SH-SY5Y (cell line): ENCODE measurements around the gene ARIH1.

Source experiments
- GATA2 ChIP-seq: IDR thresholded peaks from 2 replicates; pipeline ENCODE4 v1.6.1; 2011; ENCODE audit warnings: mild to moderate bottlenecking, low read depth, low read length
- GATA3 ChIP-seq: IDR thresholded peaks from 2 replicates; pipeline ENCODE4 v1.6.1; 2011; ENCODE audit warnings: low read depth, mild to moderate bottlenecking, low read length, moderate library complexity

DNA sequence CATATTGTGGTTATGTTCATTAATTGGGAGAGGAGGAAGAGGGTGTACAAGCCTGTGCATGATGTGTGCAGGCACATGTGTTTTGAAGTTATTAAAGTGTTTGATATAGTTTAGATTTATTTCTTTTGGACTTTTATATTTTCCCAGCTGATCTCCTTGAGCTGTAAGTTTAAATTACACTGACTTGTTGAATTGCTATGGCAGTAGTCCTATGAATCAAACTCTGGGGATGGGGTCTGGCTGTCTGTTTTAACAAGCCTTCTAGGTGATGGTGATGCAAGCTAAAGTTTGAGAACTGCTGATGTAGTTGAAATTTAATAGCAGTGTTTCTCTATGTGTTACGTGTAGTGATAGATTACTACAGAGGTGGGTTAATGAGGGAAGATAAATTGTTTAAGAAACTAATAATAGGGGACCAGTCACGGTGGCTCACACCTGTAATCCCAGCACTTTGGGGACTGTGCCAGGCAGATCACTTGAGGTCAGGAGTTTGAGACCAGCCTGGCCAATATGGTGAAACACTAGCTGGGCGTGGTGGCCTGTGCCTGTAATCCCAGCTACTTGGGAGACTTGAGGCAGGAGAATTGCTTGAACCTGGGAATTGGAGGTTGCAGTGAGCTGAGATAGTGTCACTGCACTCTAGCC lies 7.0 kb downstream of the ARIH1 start:
- TF ChIP-seq GATA2 (no peak), GATA3 (no peak)
